Suprapubic skin (tissue), 4 donors: ENCODE measurements around the gene CDK11B.

Experiments used
- EP300 ChIP-seq: sonication (generic); formaldehyde crosslinking; IDR thresholded peaks from one replicate; pipeline ENCODE4 v1.6.1; 2017; ENCODE audit warnings: antibody characterized with exemption
- POLR2A ChIP-seq, 2 donors: fragments of 450-650 bp; IDR thresholded peaks; one replicate each; pipeline ENCODE4 v1.6.1; 2017; ENCODE audit warnings: antibody characterized with exemption in 2 of 2, mild to moderate bottlenecking in 2 of 2, moderate library complexity in 2 of 2
- POLR2AphosphoS5 ChIP-seq, 3 donors: sonication (generic); formaldehyde crosslinking; IDR thresholded peaks; one replicate each; pipeline ENCODE4 v1.6.1; 2017; ENCODE audit warnings: antibody characterized with exemption in 3 of 3
- TF ChIP-seq, protein P1 (sequence below), 2 donors: fragments of 200-600 bp in 1 of 2; fragments of 450-650 bp in 1 of 2; sonication (generic) in 1 of 2; IDR thresholded peaks; one replicate each; pipeline ENCODE4 v1.5.1; 2016 to 2019; ENCODE audit warnings: antibody characterized with exemption in 2 of 2, mild to moderate bottlenecking in 1 of 2, moderate library complexity in 1 of 2

DNA sequence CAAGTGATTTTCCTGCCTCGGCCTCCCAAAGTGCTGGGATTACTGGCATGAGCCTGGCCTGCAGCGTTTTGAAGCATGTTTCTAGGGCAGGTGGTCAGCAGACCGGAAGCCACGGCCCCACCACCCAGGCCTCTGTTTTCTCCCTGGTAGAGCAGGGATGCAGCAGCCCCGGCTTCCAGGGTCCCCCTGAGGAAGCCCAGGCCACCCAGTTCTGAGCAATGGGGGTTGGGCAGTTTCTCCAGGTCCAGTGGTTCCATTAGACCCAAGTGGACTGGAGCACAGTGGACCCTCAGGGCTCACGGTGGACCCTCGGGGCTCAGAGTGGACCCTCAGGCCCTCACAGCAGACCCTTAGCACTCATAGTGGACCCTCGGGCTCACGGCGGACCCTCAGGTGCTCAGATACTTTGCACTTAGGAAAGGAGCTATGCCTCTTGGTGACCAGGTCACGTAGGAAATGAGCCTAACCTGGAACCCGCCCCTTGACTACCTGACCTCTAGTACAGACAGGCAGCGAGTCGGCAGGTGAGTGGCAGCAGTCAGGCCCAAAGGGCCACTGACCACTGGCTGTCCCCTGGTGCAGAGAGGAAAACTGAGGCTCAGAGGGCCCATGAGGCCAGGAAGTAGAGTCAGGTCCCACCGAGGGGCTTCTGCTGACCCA lies 54.3 kb downstream of the CDK11B start:
- TF ChIP-seq POLR2AphosphoS5 (IDR thresholded peaks at IDR 0.05) (no peak), POLR2A (IDR thresholded peaks at IDR 0.05) (no peak), EP300 (no peak)
- TF ChIP-seq, protein P1, sequence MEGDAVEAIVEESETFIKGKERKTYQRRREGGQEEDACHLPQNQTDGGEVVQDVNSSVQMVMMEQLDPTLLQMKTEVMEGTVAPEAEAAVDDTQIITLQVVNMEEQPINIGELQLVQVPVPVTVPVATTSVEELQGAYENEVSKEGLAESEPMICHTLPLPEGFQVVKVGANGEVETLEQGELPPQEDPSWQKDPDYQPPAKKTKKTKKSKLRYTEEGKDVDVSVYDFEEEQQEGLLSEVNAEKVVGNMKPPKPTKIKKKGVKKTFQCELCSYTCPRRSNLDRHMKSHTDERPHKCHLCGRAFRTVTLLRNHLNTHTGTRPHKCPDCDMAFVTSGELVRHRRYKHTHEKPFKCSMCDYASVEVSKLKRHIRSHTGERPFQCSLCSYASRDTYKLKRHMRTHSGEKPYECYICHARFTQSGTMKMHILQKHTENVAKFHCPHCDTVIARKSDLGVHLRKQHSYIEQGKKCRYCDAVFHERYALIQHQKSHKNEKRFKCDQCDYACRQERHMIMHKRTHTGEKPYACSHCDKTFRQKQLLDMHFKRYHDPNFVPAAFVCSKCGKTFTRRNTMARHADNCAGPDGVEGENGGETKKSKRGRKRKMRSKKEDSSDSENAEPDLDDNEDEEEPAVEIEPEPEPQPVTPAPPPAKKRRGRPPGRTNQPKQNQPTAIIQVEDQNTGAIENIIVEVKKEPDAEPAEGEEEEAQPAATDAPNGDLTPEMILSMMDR (IDR thresholded peaks at IDR 0.05) = no peak
